Body of pancreas (tissue), 4 donors: Measurements from ENCODE around the gene OR10C1.

Experiments
- POLR2A ChIP-seq, 3 donors: fragments of 450-650 bp; IDR thresholded peaks; one replicate each; pipeline ENCODE4 v1.6.1; 2016; ENCODE audit warnings: antibody characterized with exemption in 3 of 3, mild to moderate bottlenecking in 2 of 3
- TF ChIP-seq, protein P1 (sequence below), 7 experiments: fragments of 450-650 bp in 4 of 7; fragments of 200-600 bp in 3 of 7; sonication (generic) in 3 of 7; IDR thresholded peaks; one replicate each; pipeline ENCODE4 v1.5.1; 2016 to 2019; ENCODE audit warnings: antibody characterized with exemption in 7 of 7

DNA sequence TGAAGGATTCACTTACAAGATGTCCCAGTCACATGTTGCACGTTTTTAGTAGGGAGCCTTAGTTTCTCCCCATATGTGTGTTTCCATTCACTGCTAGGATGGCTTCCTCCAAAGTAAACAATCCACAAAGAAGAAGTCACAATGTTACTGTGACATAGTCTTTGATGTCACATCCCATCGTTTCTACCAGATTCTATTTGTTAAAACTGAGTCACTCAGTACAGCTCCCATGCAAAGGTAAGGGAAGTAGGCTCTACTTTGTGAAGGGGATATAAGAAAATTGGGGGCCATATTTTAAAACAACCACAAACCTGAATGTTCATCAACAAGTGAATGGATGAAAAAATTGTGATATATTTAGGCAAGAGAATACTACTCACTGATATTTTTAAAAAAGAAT, 17.9 kb downstream of the OR10C1 start, which contains the start of the genes OR11A1 and OR2H1:
- no peak for TF ChIP-seq POLR2A (IDR thresholded peaks at IDR 0.05)
- TF ChIP-seq, protein P1, sequence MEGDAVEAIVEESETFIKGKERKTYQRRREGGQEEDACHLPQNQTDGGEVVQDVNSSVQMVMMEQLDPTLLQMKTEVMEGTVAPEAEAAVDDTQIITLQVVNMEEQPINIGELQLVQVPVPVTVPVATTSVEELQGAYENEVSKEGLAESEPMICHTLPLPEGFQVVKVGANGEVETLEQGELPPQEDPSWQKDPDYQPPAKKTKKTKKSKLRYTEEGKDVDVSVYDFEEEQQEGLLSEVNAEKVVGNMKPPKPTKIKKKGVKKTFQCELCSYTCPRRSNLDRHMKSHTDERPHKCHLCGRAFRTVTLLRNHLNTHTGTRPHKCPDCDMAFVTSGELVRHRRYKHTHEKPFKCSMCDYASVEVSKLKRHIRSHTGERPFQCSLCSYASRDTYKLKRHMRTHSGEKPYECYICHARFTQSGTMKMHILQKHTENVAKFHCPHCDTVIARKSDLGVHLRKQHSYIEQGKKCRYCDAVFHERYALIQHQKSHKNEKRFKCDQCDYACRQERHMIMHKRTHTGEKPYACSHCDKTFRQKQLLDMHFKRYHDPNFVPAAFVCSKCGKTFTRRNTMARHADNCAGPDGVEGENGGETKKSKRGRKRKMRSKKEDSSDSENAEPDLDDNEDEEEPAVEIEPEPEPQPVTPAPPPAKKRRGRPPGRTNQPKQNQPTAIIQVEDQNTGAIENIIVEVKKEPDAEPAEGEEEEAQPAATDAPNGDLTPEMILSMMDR (IDR thresholded peaks at IDR 0.05), result no peak
